ENCODE data around the gene INPP5D. TPM values are rescaled to one million over a fixed set of nuclear protein-coding genes. Genes with fewer than 3 reads are reported as not detected.

Gene INPP5D
- polyA plus RNA-seq, 1 donor (not counting 4 experiments of a cell fraction or from before 2014, with no cell fraction given), result 7.5 TPM

- FAIRE-seq, result no peak
- TF ChIP-seq CTCF (optimal IDR thresholded peaks at IDR 0.05 in 1 of 3, IDR thresholded peaks at IDR 0.05 in 1 of 3, conservative IDR thresholded peaks at IDR 0.05 in 1 of 3; ENCODE audit: extremely low read depth in 1 of 3, insufficient read depth in 2 of 3, low read length in 3 of 3), result no peak
- TF ChIP-seq EZH2 (IDR thresholded peaks at IDR 0.05; ENCODE audit: low read length), result no peak
- H3K4me3 ChIP-seq (ENCODE audit: control insufficient read depth in 2 of 3, extremely low read depth in 1 of 3, insufficient read depth in 2 of 3, low read depth in 1 of 3, low read length in 3 of 3), result no peak overlapping the region
- no peaks in the 10 kb centered on the region for H3K79me2 ChIP-seq (ENCODE audit: control insufficient read depth, insufficient read depth, low read length)
- no peaks in the 10 kb centered on the region for H3K9me1 ChIP-seq (ENCODE audit: control insufficient read depth, extremely low read depth, insufficient read depth, low read length)
- no peaks in the 10 kb centered on the region for H4K20me1 ChIP-seq (ENCODE audit: control insufficient read depth, extremely low read depth, insufficient read depth, low read length)
- no peaks in the 10 kb centered on the region for H3K9me3 ChIP-seq (ENCODE audit: control insufficient read depth, low read depth, low read length)
- no peak for DNase-seq (ENCODE audit: low read depth, low spot score)
- H3K4me1 ChIP-seq (ENCODE audit: control insufficient read depth, extremely low read depth, insufficient read depth, low read length), result peaks cover 4% of the 10 kb centered on the region
- H3K27ac ChIP-seq (ENCODE audit: control insufficient read depth, insufficient read depth, low read length), result no peak overlapping the region
- peaks cover 21% of the 10 kb centered on the region for H3K27me3 ChIP-seq (ENCODE audit: control insufficient read depth, extremely low read depth, insufficient read depth, low read length)
- no peak overlapping the region for H2AFZ ChIP-seq (ENCODE audit: control insufficient read depth, low read length)
- H3K9ac ChIP-seq (ENCODE audit: control insufficient read depth, extremely low read depth, insufficient read depth, low read length), result no peak overlapping the region
- H3K36me3 ChIP-seq (ENCODE audit: control insufficient read depth in 2 of 2, extremely low read depth in 1 of 2, insufficient read depth in 2 of 2, low read length in 2 of 2), result no peaks in the 10 kb centered on the region
- no peak overlapping the region for H3K4me2 ChIP-seq (ENCODE audit: control insufficient read depth, extremely low read depth, insufficient read depth, low read depth, low read length)
- dilution Hi-C loops (cut with MboI; ENCODE audit: extremely low pct_ligation_motif_present, low sequenced_read_pairs), result no loop called here
Observed at GRCh38 chr2:233081731-233082221, 21.6 kb downstream of the INPP5D start.

- dilution Hi-C loops (cut with MboI; ENCODE audit: extremely low pct_ligation_motif_present, low sequenced_read_pairs), result no loop called here
- Histone ChIP-seq H2AFZ (ENCODE audit: control insufficient read depth, low read length) (no peak overlapping the region), H3K27ac (ENCODE audit: control insufficient read depth, insufficient read depth, low read length) (no peak overlapping the region), H3K9me3 (ENCODE audit: control insufficient read depth, low read depth, low read length) (no peaks in the 10 kb centered on the region), H3K27me3 (ENCODE audit: control insufficient read depth, extremely low read depth, insufficient read depth, low read length) (peaks cover 21% of the 10 kb centered on the region), H3K9me1 (ENCODE audit: control insufficient read depth, extremely low read depth, insufficient read depth, low read length) (no peaks in the 10 kb centered on the region), H3K4me2 (ENCODE audit: control insufficient read depth, extremely low read depth, insufficient read depth, low read depth, low read length) (no peak overlapping the region), H3K36me3 (ENCODE audit: control insufficient read depth in 2 of 2, extremely low read depth in 1 of 2, insufficient read depth in 2 of 2, low read length in 2 of 2) (no peaks in the 10 kb centered on the region), H4K20me1 (ENCODE audit: control insufficient read depth, extremely low read depth, insufficient read depth, low read length) (no peaks in the 10 kb centered on the region), H3K4me3 (ENCODE audit: control insufficient read depth in 2 of 3, extremely low read depth in 1 of 3, insufficient read depth in 2 of 3, low read depth in 1 of 3, low read length in 3 of 3) (no peak overlapping the region), H3K4me1 (ENCODE audit: control insufficient read depth, extremely low read depth, insufficient read depth, low read length) (peaks cover 4% of the 10 kb centered on the region), H3K79me2 (ENCODE audit: control insufficient read depth, insufficient read depth, low read length) (no peaks in the 10 kb centered on the region), H3K9ac (ENCODE audit: control insufficient read depth, extremely low read depth, insufficient read depth, low read length) (no peak overlapping the region)
- TF ChIP-seq CTCF (optimal IDR thresholded peaks at IDR 0.05 in 1 of 3, IDR thresholded peaks at IDR 0.05 in 1 of 3, conservative IDR thresholded peaks at IDR 0.05 in 1 of 3; ENCODE audit: extremely low read depth in 1 of 3, insufficient read depth in 2 of 3, low read length in 3 of 3) (no peak), EZH2 (IDR thresholded peaks at IDR 0.05; ENCODE audit: low read length) (no peak)
- FAIRE-seq (no peak), DNase-seq (ENCODE audit: low read depth, low spot score) (no peak)
Observed at GRCh38 chr2:233082222-233082930, 22.2 kb downstream of the INPP5D start.
